NCI-H446 (cell line): ENCODE results near the gene CERT1.
"Not testable (repeated sequence)": the region's sequence is repeated elsewhere in the genome, so short reads cannot be mapped to it uniquely, and the experiment has no call there.

ENCODE experiments used
- DNase-seq, 2 experiments: peaks; one replicate each; lab custom pipeline; 2025; lab: John Stamatoyannopoulos, UW

Gene CERT1

GRCh38 chr5:75511435-75512382, at the start of gene CERT1, which contains the start of gene POLK:
Gene CERT1 (minus strand): TSS chr5:75511629. CDS start chr5:75511207, 422 bp downstream.
Gene POLK (plus strand): TSS chr5:75511891.
- peak; percentile 96 for DNase-seq

GRCh38 chr5:75560655-75561054, 49.2 kb upstream of the CERT1 start:
- DNase-seq, result not testable (repeated sequence)

DNA sequence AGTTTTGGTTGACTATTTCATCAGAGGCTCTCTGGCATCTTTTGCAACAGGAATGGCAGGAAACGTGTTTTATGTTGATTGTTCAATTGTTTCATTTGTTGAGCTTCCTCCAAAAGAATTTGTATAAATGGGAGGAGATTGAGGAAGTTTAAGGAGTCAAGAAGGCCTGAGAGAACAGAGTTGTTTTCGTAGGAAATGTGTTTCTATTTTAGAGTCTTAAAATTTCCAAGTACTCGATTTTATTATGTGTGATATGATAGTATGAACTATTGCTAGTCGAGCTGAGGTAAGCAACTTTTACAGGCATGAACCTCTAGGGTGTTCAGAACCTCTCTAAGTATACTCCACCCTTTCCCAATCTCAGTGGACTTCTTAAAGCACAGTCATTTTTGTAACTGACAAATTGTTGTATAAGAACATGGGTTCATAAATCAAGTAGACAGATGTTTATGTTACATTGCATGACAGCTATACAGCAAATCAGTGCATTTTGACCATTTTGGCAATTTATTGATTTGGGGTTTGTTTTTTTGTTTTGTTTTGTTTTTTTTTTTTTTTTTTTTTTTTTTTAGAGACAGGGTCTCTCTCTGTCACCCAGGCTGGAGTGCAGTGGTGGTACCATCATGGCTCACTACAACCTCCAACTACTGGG, 47.7 kb upstream of the CERT1 start:
- DNase-seq, result no peak

DNA sequence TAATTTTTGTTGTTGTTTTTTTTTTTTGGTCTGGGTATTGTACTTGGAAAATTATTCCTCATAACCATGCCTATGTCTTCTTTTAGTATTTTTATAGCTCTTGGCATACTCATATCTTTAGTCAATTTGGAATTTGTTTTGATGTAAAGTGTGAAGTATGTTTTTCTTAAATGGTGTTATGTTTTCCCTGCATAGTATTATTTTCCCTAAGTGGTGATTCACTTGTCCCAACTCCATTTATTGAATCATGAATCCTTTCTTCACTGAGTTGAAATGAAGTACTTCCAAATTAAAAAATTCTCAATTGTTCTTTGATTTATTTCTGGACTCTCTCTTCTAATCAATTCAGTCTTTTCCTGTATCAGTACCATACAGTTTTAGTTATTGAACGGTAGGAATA, 46.8 kb upstream of the CERT1 start:
- DNase-seq, result no peak

- DNase-seq, result no peak
These were observed 41.9 kb upstream of the CERT1 start for GRCh38 chr5:75553358-75553757.

DNA sequence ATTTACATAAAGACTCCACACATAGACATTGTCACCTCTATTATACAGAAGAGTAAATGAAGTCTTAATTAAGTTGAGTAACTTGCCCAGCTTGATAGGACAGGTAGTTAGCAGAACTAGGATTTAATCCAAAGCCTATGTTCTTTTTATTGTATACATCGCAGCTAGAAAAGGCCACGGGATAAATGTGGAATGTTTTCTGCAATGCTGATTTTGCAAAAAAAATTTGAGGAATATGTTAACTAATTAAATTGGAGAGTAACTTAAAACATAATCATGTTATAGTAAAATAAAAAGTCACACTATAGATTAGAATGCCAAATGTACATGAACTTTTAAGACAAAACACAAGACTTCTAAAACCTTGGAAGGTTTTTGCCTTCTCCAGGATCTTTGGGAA, 41.3 kb upstream of the CERT1 start:
- no peak for DNase-seq

DNA sequence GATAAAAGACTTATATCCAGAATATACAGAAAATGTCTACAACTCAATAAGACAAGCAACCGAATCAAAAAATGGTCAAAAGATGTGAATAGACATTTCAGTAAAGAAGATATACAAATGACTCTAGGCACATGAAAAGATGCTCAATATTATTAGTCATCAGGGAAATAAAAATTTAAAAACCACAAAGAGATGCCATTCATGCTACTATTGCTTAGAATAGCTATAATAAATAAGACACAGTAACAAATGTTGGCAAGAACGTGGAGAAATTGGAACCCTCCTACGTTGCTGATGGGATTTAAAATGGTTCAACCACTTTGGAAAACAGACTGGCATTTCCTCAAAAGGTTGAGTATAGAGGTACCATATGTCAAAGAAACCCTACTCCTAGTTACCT, 40.0 kb upstream of the CERT1 start:
- DNase-seq, result no peak

DNA sequence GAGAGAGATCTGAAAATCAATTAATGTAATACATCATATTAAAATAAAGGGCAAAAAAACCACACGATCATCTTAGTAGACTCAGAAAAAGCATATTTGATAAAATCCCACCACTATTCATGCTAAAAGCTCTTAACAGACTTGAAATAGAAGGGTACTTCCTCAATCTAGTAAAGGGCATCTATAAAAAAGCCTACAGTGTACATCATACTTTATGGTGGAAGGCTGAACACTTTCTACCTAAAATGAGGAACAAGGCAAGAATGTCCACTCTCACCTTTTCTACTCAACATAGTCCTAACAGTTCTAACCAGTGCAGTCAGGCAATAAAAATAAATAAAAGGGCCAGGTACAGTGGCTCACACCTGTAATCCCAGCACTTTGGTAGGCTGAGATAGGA, 39.2 kb upstream of the CERT1 start:
- DNase-seq, result no peak

DNA sequence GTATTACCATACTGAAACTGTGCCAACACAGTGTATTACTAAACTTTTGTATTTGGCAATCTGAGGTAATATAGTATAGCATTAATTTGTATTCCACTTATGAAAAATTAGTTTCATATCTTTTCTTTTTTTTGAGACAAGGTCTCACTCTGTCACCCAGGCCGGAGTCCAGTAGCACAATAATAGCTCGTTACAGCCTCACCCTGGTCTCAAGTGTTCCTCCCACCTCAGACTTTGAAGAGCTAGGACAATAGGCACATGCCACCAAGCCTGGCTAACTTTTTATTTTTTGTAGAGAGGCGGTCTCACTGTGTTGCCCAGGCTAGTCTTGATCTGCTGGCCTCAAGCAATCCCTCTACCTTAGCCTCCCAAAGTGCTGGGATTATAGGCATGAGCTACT, 36.4 kb upstream of the CERT1 start:
- no peak for DNase-seq

GRCh38 chr5:75546830-75547229, 35.4 kb upstream of the CERT1 start:
- DNase-seq, result no peak

DNA sequence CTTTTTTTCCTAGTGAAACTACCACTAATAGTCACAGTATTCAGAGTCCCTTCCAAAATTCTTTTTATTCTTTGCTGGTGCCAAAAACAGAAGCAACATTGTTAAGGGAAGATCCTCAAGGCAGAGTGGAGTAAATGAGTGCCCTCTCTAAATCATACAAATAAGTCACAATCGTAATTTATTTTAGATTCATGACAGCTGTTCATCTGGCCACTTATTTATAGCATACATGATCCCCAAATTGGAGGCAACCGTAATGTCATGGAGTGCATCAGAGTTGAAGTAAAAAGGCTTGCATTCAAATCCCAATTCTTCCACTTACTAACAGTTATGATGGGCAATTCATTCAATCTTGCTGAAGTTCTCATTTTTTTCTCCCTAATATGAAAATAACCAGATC, 33.7 kb upstream of the CERT1 start:
- DNase-seq, result no peak

DNA sequence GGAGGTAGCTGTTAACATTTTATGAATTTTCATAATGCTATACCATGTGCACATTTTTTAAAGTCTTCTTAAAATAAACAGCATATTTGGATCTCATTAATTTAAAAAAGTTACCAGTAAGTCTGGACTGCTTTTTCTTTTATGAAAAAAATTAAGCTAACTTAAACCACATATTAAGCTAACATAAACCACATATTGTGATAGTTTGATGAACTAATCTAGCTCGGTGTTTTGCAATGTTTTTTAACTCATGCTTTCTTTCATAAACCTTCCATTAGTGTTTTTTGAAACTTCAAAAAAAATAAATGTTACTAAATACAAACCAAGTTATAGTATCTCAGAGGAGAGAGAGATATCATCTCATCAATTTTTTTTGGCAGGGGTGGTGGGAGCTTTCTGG, 26.8 kb upstream of the CERT1 start:
- DNase-seq, result no peak

GRCh38 chr5:75536694-75537360, 25.4 kb upstream of the CERT1 start:
- DNase-seq, result no peak

DNA sequence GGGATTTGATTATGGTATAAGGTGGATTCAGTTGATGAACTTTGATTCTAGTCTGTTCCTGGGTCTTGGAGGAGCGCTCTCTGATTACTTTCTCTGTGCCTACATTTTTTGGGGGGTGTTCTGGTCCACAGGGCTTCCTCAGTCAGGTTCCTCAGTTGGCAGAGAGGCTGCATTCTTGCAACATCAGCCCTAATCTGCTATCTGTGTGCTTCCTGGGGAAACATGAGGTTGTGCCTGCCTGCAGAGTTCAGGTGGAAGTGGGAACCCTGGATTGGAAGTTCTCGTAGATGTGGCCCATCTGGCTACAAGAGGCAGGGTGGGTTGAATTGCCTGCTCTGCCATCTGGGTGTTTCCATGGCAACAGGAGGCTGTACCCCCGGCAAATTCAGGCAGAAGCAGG, 24.7 kb upstream of the CERT1 start:
- DNase-seq, result no peak

DNA sequence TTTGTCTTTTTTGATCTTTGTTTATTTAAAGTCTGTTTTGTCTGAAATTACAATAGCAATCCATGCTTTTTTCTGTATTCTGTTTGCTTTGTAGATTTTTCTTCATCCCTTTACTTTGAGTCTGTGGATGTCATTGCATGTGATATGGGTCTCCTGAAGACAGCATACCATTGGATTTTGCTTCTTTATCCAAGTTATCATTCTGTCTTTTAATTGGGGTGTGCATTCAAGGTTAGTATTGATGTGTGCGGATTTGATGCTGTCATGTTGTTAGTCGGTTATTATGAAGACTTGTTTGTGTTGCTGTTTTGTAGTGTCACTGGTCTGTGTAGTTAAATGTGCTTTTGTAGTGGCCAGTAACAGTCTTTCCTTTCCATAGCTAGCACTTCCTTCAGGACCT, 23.3 kb upstream of the CERT1 start:
- DNase-seq, result no peak

GRCh38 chr5:75533716-75534115, 22.3 kb upstream of the CERT1 start:
- not testable (repeated sequence) for DNase-seq

- DNase-seq, result no peak
These were observed 20.8 kb upstream of the CERT1 start for GRCh38 chr5:75532190-75532589.

GRCh38 chr5:75529185-75529584, 17.8 kb upstream of the CERT1 start:
- DNase-seq, result no peak

DNA sequence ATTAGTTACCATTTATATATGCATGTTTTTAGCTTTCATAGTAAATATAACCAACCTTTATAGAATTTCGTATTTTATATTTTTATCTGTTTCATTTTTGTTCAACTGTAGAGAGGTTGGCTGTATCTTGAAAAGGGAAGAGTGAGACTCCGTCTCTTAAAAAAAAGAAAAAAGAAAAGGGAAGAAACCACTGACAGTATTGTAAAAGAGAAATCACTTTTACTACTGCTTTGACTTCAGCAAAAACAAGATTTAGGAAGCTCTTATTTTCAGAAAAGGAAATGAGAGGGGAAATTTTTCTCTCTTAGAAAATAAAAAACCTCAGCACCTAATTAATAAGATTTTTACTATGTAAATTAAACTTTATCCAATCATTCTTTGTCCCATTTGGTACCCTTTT, 14.6 kb upstream of the CERT1 start:
- no peak for DNase-seq

DNA sequence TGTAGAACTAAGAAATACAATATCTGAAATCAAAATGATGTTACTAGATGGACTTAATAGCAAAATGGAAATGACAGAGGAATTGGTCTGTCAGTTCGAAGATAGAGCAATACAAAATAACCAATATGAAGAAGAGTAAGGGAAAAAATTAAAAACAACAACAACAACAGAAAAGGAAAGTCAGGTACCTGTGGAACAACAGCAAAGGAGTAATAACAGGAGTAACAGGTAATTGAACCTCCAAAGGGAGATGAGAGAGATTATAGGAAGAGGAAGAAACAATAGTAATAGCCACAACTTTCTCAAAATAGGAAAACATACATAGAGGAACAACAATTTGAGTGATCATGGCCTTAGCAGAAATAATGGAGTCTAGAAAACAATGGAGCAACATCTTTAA, 13.9 kb upstream of the CERT1 start:
- no peak for DNase-seq

GRCh38 chr5:75524591-75524990, 13.2 kb upstream of the CERT1 start:
- no peak for DNase-seq

DNA sequence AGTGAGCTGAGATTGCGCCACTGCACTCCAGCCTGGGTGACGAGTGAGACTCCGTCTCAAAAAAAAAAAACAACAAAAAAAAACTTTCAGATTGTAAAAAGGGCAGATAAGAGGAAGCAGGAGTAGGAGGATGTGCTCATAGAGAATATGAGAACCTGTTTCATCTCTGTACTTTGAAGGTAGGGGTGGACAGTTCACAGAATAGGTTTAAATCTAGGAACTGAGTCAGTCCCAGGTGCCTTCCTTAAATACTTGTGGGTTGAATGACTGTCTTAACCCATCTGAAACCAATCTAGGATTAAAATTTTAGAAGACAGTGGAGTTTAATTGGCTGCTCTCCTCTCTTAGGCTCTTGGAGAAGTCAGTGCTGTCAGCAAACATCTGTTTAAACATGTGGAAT, 12.6 kb upstream of the CERT1 start:
- no peak for DNase-seq

- no peak for DNase-seq
These were observed 11.8 kb upstream of the CERT1 start for GRCh38 chr5:75523275-75523674.
